Measurements from ENCODE around the gene LURAP1L. TPM values are rescaled to one million over a fixed set of nuclear protein-coding genes. Genes with fewer than 3 reads are reported as not detected.
"Not testable (repeated sequence)": the region's sequence is repeated elsewhere in the genome, so short reads cannot be mapped to it uniquely, and the experiment has no call there.

LURAP1L gene
- total RNA-seq, 3 donors from 2014 or later = not detected

- no peak for DNase-seq
- no peak for ATAC-seq
- Mint-ChIP-seq H3K4me3 (no peak overlapping the region), H3K27me3 (ENCODE audit: low read depth) (no peaks in the 10 kb centered on the region), H3K36me3 (ENCODE audit: insufficient read depth) (no peaks in the 10 kb centered on the region), H3K4me1 (ENCODE audit: low read depth) (no peaks in the 10 kb centered on the region), H3K9me3 (peaks cover 10% of the 10 kb centered on the region)
These were observed 74.7 kb downstream of the LURAP1L start for GRCh38 chr9:12849486-12850003.

- no peak for DNase-seq
- Mint-ChIP-seq H3K4me3 (no peak overlapping the region), H3K36me3 (ENCODE audit: insufficient read depth) (no peaks in the 10 kb centered on the region), H3K9me3 (peaks cover 16% of the 10 kb centered on the region), H3K27me3 (ENCODE audit: low read depth) (no peaks in the 10 kb centered on the region), H3K4me1 (ENCODE audit: low read depth) (no peaks in the 10 kb centered on the region)
- no peak for ATAC-seq
These were observed 76.7 kb downstream of the LURAP1L start for GRCh38 chr9:12851341-12852090.

- no peaks in the 10 kb centered on the region for H3K4me1 Mint-ChIP-seq (ENCODE audit: low read depth)
- H3K27me3 Mint-ChIP-seq (ENCODE audit: low read depth) = no peaks in the 10 kb centered on the region
- no peaks in the 10 kb centered on the region for H3K36me3 Mint-ChIP-seq (ENCODE audit: insufficient read depth)
- ATAC-seq (no peak), DNase-seq (no peak)
- no peak overlapping the region for H3K4me3 Mint-ChIP-seq
- H3K9me3 Mint-ChIP-seq = peaks cover 16% of the 10 kb centered on the region
These were observed 78.2 kb downstream of the LURAP1L start for GRCh38 chr9:12853051-12853450.

- Mint-ChIP-seq H3K4me1 (ENCODE audit: low read depth) (no peaks in the 10 kb centered on the region), H3K36me3 (ENCODE audit: insufficient read depth) (no peaks in the 10 kb centered on the region), H3K9me3 (peaks cover 16% of the 10 kb centered on the region), H3K27me3 (ENCODE audit: low read depth) (no peaks in the 10 kb centered on the region), H3K4me3 (no peak overlapping the region)
- DNase-seq (no peak), ATAC-seq (no peak)
These were observed 79.4 kb downstream of the LURAP1L start for GRCh38 chr9:12854221-12854620.

GRCh38 chr9:12855066-12855465 lies 80.2 kb downstream of the LURAP1L start:
- H3K4me3 Mint-ChIP-seq = no peak overlapping the region
- ATAC-seq = no peak
- no peaks in the 10 kb centered on the region for H3K4me1 Mint-ChIP-seq (ENCODE audit: low read depth)

GRCh38 chr9:12856603-12857002 lies 81.8 kb downstream of the LURAP1L start:
- peaks cover 12% of the 10 kb centered on the region for H3K9me3 Mint-ChIP-seq
- H3K4me1 Mint-ChIP-seq (ENCODE audit: low read depth) = no peaks in the 10 kb centered on the region
- H3K4me3 Mint-ChIP-seq = no peak overlapping the region
- ATAC-seq (no peak), DNase-seq (no peak)
- H3K27me3 Mint-ChIP-seq (ENCODE audit: low read depth) = no peaks in the 10 kb centered on the region
- no peaks in the 10 kb centered on the region for H3K36me3 Mint-ChIP-seq (ENCODE audit: insufficient read depth)

More at GRCh38 chr9:12855066-12855465, 80.2 kb downstream of the LURAP1L start:
- Mint-ChIP-seq H3K36me3 (ENCODE audit: insufficient read depth) (no peaks in the 10 kb centered on the region), H3K9me3 (peaks cover 16% of the 10 kb centered on the region), H3K27me3 (ENCODE audit: low read depth) (no peaks in the 10 kb centered on the region)
- no peak for DNase-seq

- no peaks in the 10 kb centered on the region for H3K27me3 Mint-ChIP-seq (ENCODE audit: low read depth)
- H3K36me3 Mint-ChIP-seq (ENCODE audit: insufficient read depth) = no peaks in the 10 kb centered on the region
- peaks cover 5% of the 10 kb centered on the region for H3K9me3 Mint-ChIP-seq
- no peak overlapping the region for H3K4me3 Mint-ChIP-seq
- DNase-seq (no peak), ATAC-seq (no peak)
- no peaks in the 10 kb centered on the region for H3K4me1 Mint-ChIP-seq (ENCODE audit: low read depth)
These were observed 85.0 kb downstream of the LURAP1L start for GRCh38 chr9:12859704-12860251.

GRCh38 chr9:12860998-12861397 lies 86.2 kb downstream of the LURAP1L start:
- no peaks in the 10 kb centered on the region for H3K36me3 Mint-ChIP-seq (ENCODE audit: insufficient read depth)
- no peaks in the 10 kb centered on the region for H3K4me1 Mint-ChIP-seq (ENCODE audit: low read depth)
- DNase-seq (no peak), ATAC-seq (no peak)
- H3K4me3 Mint-ChIP-seq = no peak overlapping the region
- peaks cover 7% of the 10 kb centered on the region for H3K9me3 Mint-ChIP-seq
- no peaks in the 10 kb centered on the region for H3K27me3 Mint-ChIP-seq (ENCODE audit: low read depth)

- Mint-ChIP-seq H3K4me1 (ENCODE audit: low read depth) (no peaks in the 10 kb centered on the region), H3K27me3 (ENCODE audit: low read depth) (no peaks in the 10 kb centered on the region), H3K36me3 (ENCODE audit: insufficient read depth) (no peaks in the 10 kb centered on the region), H3K4me3 (no peak overlapping the region), H3K9me3 (peaks cover 13% of the 10 kb centered on the region)
- ATAC-seq (no peak), DNase-seq (no peak)
These were observed 88.0 kb downstream of the LURAP1L start for GRCh38 chr9:12862611-12863410.

- Mint-ChIP-seq H3K4me3 (no peak overlapping the region), H3K9me3 (peaks cover 20% of the 10 kb centered on the region), H3K27me3 (ENCODE audit: low read depth) (no peaks in the 10 kb centered on the region), H3K4me1 (ENCODE audit: low read depth) (no peaks in the 10 kb centered on the region), H3K36me3 (ENCODE audit: insufficient read depth) (no peaks in the 10 kb centered on the region)
- ATAC-seq (no peak), DNase-seq (no peak)
These were observed 88.8 kb downstream of the LURAP1L start for GRCh38 chr9:12863618-12864017.

GRCh38 chr9:12865380-12865779 lies 90.6 kb downstream of the LURAP1L start:
- not testable (repeated sequence) for H3K4me1 Mint-ChIP-seq (ENCODE audit: low read depth); ATAC-seq; H3K4me3 Mint-ChIP-seq; H3K27me3 Mint-ChIP-seq (ENCODE audit: low read depth); DNase-seq; H3K36me3 Mint-ChIP-seq (ENCODE audit: insufficient read depth)
- peaks cover 28% of the 10 kb centered on the region for H3K9me3 Mint-ChIP-seq

Other genes starting within 250 kb of the LURAP1L start
- not detected for gene TYRP1, start 81.6 kb upstream of the LURAP1L start, total RNA-seq

Measured in activated T-cell treated with anti-CD3 and anti-CD28 coated beads, Interleukin-2, amount 50 U/mL, for 4 hours (primary cell).